Muscle of leg (tissue), 11 donors: ENCODE measurements around the gene PPM1N. TPM values are rescaled to one million over a fixed set of nuclear protein-coding genes. Genes with fewer than 3 reads are reported as not detected.

Experiments used
- DNase-seq: peaks from one replicate; pipeline ENCODE4 v3.0.0; 2013
- H3K27ac ChIP-seq: one replicate; pipeline ENCODE4 v1.5.1; 2013; ENCODE audit warnings: mild to moderate bottlenecking, low read length, control low read depth
- H3K27me3 ChIP-seq: one replicate; pipeline ENCODE4 v1.6.1; 2013; ENCODE audit warnings: low read length; ENCODE audit not compliant: control insufficient read depth, insufficient read depth
- H3K36me3 ChIP-seq: one replicate; pipeline ENCODE4 v1.6.1; 2013; ENCODE audit warnings: low read length; ENCODE audit not compliant: control insufficient read depth, insufficient read depth
- H3K4me1 ChIP-seq: one replicate; pipeline ENCODE4 v1.6.1; 2013; ENCODE audit warnings: low read length; ENCODE audit not compliant: control insufficient read depth, insufficient read depth
- H3K4me3 ChIP-seq: one replicate; pipeline ENCODE4 v1.5.1; 2013; ENCODE audit warnings: low read length, control low read depth
- H3K9me3 ChIP-seq: replicated peaks from 2 replicates; pipeline ENCODE4 v1.6.1; 2013; ENCODE audit warnings: low read depth, low read length; ENCODE audit not compliant: control insufficient read depth
- WGBS: methylation state at CpG from one replicate; pipeline ENCODE4 v1.1.5; 2013; ENCODE audit warnings: missing lambda C conversion rate; ENCODE audit not compliant: insufficient coverage; 5-methylcytosine and 5-hydroxymethylcytosine counted together
- polyA plus RNA-seq, 8 donors: library from polyadenylated mRNA; unstranded; fragments of 120-200 nt; gene quantifications; one replicate each; pipeline versions ENCODE4 v1.2.1 to v1.2.3, GENCODE V29; 2013; ENCODE audit warnings: inconsistent platforms in 1 of 8, low replicate concordance in 1 of 8; ENCODE audit not compliant: insufficient read length in 8 of 8, insufficient read depth in 1 of 8
- total RNA-seq: library from RNA; stranded (reverse); fragments of 120-200 nt; gene quantifications from one replicate; pipeline ENCODE4 v1.2.4, GENCODE V29; 2013

PPM1N gene
- total and polyA plus RNA-seq, 9 donors, result 0.18 to 0.97 (median 0.55) TPM

GRCh38 chr19:45528744-45529419 is 30.6 kb downstream of the PPM1N start:
- H3K36me3 ChIP-seq, result peaks cover 39% of the 10 kb centered on the region
- no peak overlapping the region for H3K4me3 ChIP-seq
- DNase-seq, result no peak
- H3K4me1 ChIP-seq, result peaks cover 21% of the 10 kb centered on the region
- no peak overlapping the region for H3K27ac ChIP-seq
- H3K9me3 ChIP-seq, result peaks cover 3% of the 10 kb centered on the region
- 2% methylated on average over 49 of the region's 49 CpGs for WGBS
- H3K27me3 ChIP-seq, result peaks cover 26% of the 10 kb centered on the region

- WGBS, result 29% methylated on average over 6 of the region's 14 CpGs
- Histone ChIP-seq H3K27me3 (peaks cover 26% of the 10 kb centered on the region), H3K4me1 (peaks cover 18% of the 10 kb centered on the region), H3K4me3 (no peak overlapping the region), H3K9me3 (peaks cover 3% of the 10 kb centered on the region), H3K27ac (no peak overlapping the region), H3K36me3 (peaks cover 33% of the 10 kb centered on the region)
- DNase-seq, result no peak
Observed at GRCh38 chr19:45529420-45529785, 31.2 kb downstream of the PPM1N start.

- H3K27me3 ChIP-seq, result peaks cover 26% of the 10 kb centered on the region
- no CpG with 5 or more reads among the region's 1 CpG for WGBS
- no peak overlapping the region for H3K4me3 ChIP-seq
- H3K9me3 ChIP-seq, result peaks cover 3% of the 10 kb centered on the region
- peaks cover 14% of the 10 kb centered on the region for H3K36me3 ChIP-seq
- peaks cover 11% of the 10 kb centered on the region for H3K4me1 ChIP-seq
- no peak for DNase-seq
- no peak overlapping the region for H3K27ac ChIP-seq
Observed at GRCh38 chr19:45531349-45531748, 33.1 kb downstream of the PPM1N start.

DNA sequence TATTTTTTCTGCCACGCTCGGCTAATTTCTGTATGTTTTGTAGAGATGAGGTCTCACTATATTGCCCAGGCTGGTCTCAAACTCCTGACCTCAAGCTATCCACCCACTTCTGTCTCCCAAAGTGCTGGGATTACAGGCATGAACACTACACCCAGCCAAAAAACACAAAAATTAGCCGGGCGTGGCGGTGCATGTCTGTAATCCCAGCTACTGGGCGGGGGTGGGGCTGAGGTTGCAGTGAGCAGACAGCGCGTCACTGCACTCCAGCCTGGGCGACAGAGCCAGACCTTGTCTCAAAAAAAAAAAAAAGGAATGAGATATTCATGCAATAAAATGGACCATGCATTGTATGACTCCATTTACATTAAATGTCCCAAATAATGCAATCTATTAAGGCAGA is 41.2 kb downstream of the PPM1N start:
- no peak overlapping the region for H3K4me3 ChIP-seq
- WGBS, result no CpG with 5 or more reads among the region's 9 CpGs
- no peak overlapping the region for H3K27ac ChIP-seq
- H3K9me3 ChIP-seq, result no peaks in the 10 kb centered on the region
- no peaks in the 10 kb centered on the region for H3K4me1 ChIP-seq
- no peak for DNase-seq
- no peaks in the 10 kb centered on the region for H3K36me3 ChIP-seq
- H3K27me3 ChIP-seq, result no peaks in the 10 kb centered on the region

- H3K4me3 ChIP-seq, result no peak overlapping the region
- no peaks in the 10 kb centered on the region for H3K4me1 ChIP-seq
- 58% methylated on average over 4 of the region's 7 CpGs for WGBS
- no peaks in the 10 kb centered on the region for H3K9me3 ChIP-seq
- no peaks in the 10 kb centered on the region for H3K27me3 ChIP-seq
- no peak overlapping the region for H3K27ac ChIP-seq
- H3K36me3 ChIP-seq, result no peaks in the 10 kb centered on the region
- DNase-seq, result no peak
Observed at GRCh38 chr19:45542234-45542668, 44.0 kb downstream of the PPM1N start.

GRCh38 chr19:45547211-45547770 is 49.0 kb downstream of the PPM1N start:
- WGBS, result 77% methylated on average over 10 of the region's 10 CpGs
- H3K4me1 ChIP-seq, result no peaks in the 10 kb centered on the region
- no peaks in the 10 kb centered on the region for H3K9me3 ChIP-seq
- H3K27me3 ChIP-seq, result no peaks in the 10 kb centered on the region
- H3K27ac ChIP-seq, result no peak overlapping the region
- DNase-seq, result no peak
- H3K36me3 ChIP-seq, result no peaks in the 10 kb centered on the region
- H3K4me3 ChIP-seq, result no peak overlapping the region

- H3K9me3 ChIP-seq, result no peaks in the 10 kb centered on the region
- no peaks in the 10 kb centered on the region for H3K4me1 ChIP-seq
- no peak overlapping the region for H3K27ac ChIP-seq
- H3K27me3 ChIP-seq, result no peaks in the 10 kb centered on the region
- H3K4me3 ChIP-seq, result no peak overlapping the region
- no peak for DNase-seq
- WGBS, result 72% methylated on average over 6 of the region's 9 CpGs
- H3K36me3 ChIP-seq, result peaks cover 3% of the 10 kb centered on the region
Observed at GRCh38 chr19:45547965-45548609, 49.8 kb downstream of the PPM1N start.

Other genes with a start within 250 kb of the PPM1N start
- gene MARK4, start 247.2 kb upstream of the PPM1N start, total RNA-seq, result 11.1 TPM
- 10 to 100 TPM; 29.0 to 38.9 (median 35.8) TPM for gene MARK4, start 247.2 kb upstream of the PPM1N start, polyA plus RNA-seq
- gene CKM, start 175.6 kb upstream of the PPM1N start, total RNA-seq, result 2,005 TPM
- gene CKM, start 175.6 kb upstream of the PPM1N start, polyA plus RNA-seq, result 1,000 to 10,000 TPM; 1,629 to 3,729 (median 3,028) TPM
- gene KLC3, start 157.7 kb upstream of the PPM1N start, total RNA-seq, result 0.09 TPM
- gene KLC3, start 157.7 kb upstream of the PPM1N start, polyA plus RNA-seq, result 1 to 10 TPM in 1 of 8 donors, under 1 TPM in 6, not detected in 1; 0.14 to 5.9 (median 0.28) TPM
- gene ERCC2, start 127.9 kb upstream of the PPM1N start, total RNA-seq, result 6.6 TPM
- 10 to 100 TPM; 13.5 to 19.9 (median 15.3) TPM for gene ERCC2, start 127.9 kb upstream of the PPM1N start, polyA plus RNA-seq
- 1.7 TPM for gene PPP1R13L, start 93.4 kb upstream of the PPM1N start, total RNA-seq
- 1 to 10 TPM; 2.7 to 8.4 (median 3.5) TPM for gene PPP1R13L, start 93.4 kb upstream of the PPM1N start, polyA plus RNA-seq
- gene POLR1G, start 91.8 kb upstream of the PPM1N start, total RNA-seq, result 7.7 TPM
- gene POLR1G, start 91.8 kb upstream of the PPM1N start, polyA plus RNA-seq, result 1 to 10 TPM; 4.4 to 8.9 (median 6.2) TPM
- 98.8 TPM for gene ERCC1, start 74.5 kb upstream of the PPM1N start, total RNA-seq
- gene ERCC1, start 74.5 kb upstream of the PPM1N start, polyA plus RNA-seq, result 100 to 1,000 TPM in 2 of 8 donors, 10 to 100 TPM in 6; 81.8 to 110 (median 88.0) TPM
- gene FOSB, start 30.4 kb upstream of the PPM1N start, total RNA-seq, result 54.9 TPM
- gene FOSB, start 30.4 kb upstream of the PPM1N start, polyA plus RNA-seq, result 100 to 1,000 TPM in 3 of 8 donors, 10 to 100 TPM in 5; 16.7 to 194 (median 67.1) TPM
- 42.4 TPM for gene RTN2, start 1.4 kb upstream of the PPM1N start, total RNA-seq
- gene RTN2, start 1.4 kb upstream of the PPM1N start, polyA plus RNA-seq, result 100 to 1,000 TPM in 6 of 8 donors, 10 to 100 TPM in 2; 80.0 to 148 (median 126) TPM
- 37.4 TPM for gene VASP, start 9.0 kb downstream of the PPM1N start, total RNA-seq
- 10 to 100 TPM; 48.9 to 59.4 (median 53.3) TPM for gene VASP, start 9.0 kb downstream of the PPM1N start, polyA plus RNA-seq
- gene OPA3, start 86.4 kb downstream of the PPM1N start, total RNA-seq, result 3.2 TPM
- 1 to 10 TPM; 5.6 to 8.6 (median 7.3) TPM for gene OPA3, start 86.4 kb downstream of the PPM1N start, polyA plus RNA-seq
- gene GPR4, start 103.8 kb downstream of the PPM1N start, total RNA-seq, result 0.44 TPM
- 1 to 10 TPM; 1.5 to 3.2 (median 2.2) TPM for gene GPR4, start 103.8 kb downstream of the PPM1N start, polyA plus RNA-seq
- 8.2 TPM for gene EML2, start 141.0 kb downstream of the PPM1N start, total RNA-seq
- gene EML2, start 141.0 kb downstream of the PPM1N start, polyA plus RNA-seq, result 10 to 100 TPM in 5 of 8 donors, 1 to 10 TPM in 3; 7.9 to 13.2 (median 11.2) TPM
- gene GIPR, start 169.8 kb downstream of the PPM1N start, total RNA-seq, result 0.09 TPM
- gene GIPR, start 169.8 kb downstream of the PPM1N start, polyA plus RNA-seq, result 1 to 10 TPM in 1 of 8 donors, under 1 TPM in 6, not detected in 1; 0.04 to 1.8 (median 0.32) TPM
- 446 TPM for gene SNRPD2, start 193.5 kb downstream of the PPM1N start, total RNA-seq
- 100 to 1,000 TPM; 253 to 349 (median 288) TPM for gene SNRPD2, start 193.5 kb downstream of the PPM1N start, polyA plus RNA-seq
- 2.2 TPM for gene QPCTL, start 194.2 kb downstream of the PPM1N start, total RNA-seq
- gene QPCTL, start 194.2 kb downstream of the PPM1N start, polyA plus RNA-seq, result 1 to 10 TPM; 2.8 to 6.8 (median 3.9) TPM
- gene FBXO46, start 232.5 kb downstream of the PPM1N start, total RNA-seq, result 7.3 TPM
- 10 to 100 TPM in 6 of 8 donors, 1 to 10 TPM in 2; 7.5 to 16.1 (median 12.7) TPM for gene FBXO46, start 232.5 kb downstream of the PPM1N start, polyA plus RNA-seq
- not detected for gene MEIOSIN, start 235.0 kb downstream of the PPM1N start, total RNA-seq
- under 1 TPM in 1 of 8 donors, not detected in 7; 0.04 TPM for gene MEIOSIN, start 235.0 kb downstream of the PPM1N start, polyA plus RNA-seq